Neural crest cell (in vitro differentiated cells): Measurements from ENCODE around the gene C3orf70. TPM values are rescaled to one million over a fixed set of nuclear protein-coding genes. Genes with fewer than 3 reads are reported as not detected.

Source experiments
- DNase-seq: peaks from one replicate; pipeline ENCODE4 v3.0.0; 2021; ENCODE audit warnings: low read depth, mixed read lengths, low spot score
- H3K27ac Mint-ChIP-seq: one replicate; pipeline ENCODE4 v1.8.0; 2021; ENCODE audit warnings: mild to moderate bottlenecking, mixed read lengths; ENCODE audit not compliant: unreplicated experiment
- H3K27me3 Mint-ChIP-seq: 2 replicates; pipeline ENCODE4 v1.8.0; 2021; ENCODE audit warnings: low read depth, mild to moderate bottlenecking, mixed read lengths
- H3K36me3 Mint-ChIP-seq: 2 replicates; pipeline ENCODE4 v1.8.0; 2021; ENCODE audit warnings: low read depth, mild to moderate bottlenecking, mixed read lengths
- H3K4me1 Mint-ChIP-seq: 2 replicates; pipeline ENCODE4 v1.8.0; 2021; ENCODE audit warnings: mixed read lengths
- H3K4me3 Mint-ChIP-seq: one replicate; pipeline ENCODE4 v1.8.0; 2021; ENCODE audit warnings: mild to moderate bottlenecking, mixed read lengths
- H3K9me3 Mint-ChIP-seq: 2 replicates; pipeline ENCODE4 v1.8.0; 2021; ENCODE audit warnings: mixed read lengths
- CTCF ChIP-seq: fragments of 200-600 bp; sonication (generic); conservative IDR thresholded peaks from 2 replicates; pipeline ENCODE4 v1.5.0; 2021; ENCODE audit warnings: antibody characterized with exemption, mild to moderate bottlenecking
- total RNA-seq: library from RNA; stranded (reverse); gene quantifications from 2 replicates; pipeline ENCODE4 v1.2.1, GENCODE V29; 2021

Gene C3orf70
- total RNA-seq, 1 donor from 2014 or later, result 16.1 TPM

- H3K9me3 Mint-ChIP-seq, result no peaks in the 10 kb centered on the region
- no peaks in the 10 kb centered on the region for H3K27me3 Mint-ChIP-seq
- no peak overlapping the region for H3K4me3 Mint-ChIP-seq
- no peaks in the 10 kb centered on the region for H3K36me3 Mint-ChIP-seq
- H3K27ac Mint-ChIP-seq, result peak overlapping the region; percentile 50
- no peak for TF ChIP-seq CTCF
- H3K4me1 Mint-ChIP-seq, result peaks cover 10% of the 10 kb centered on the region
- no peak for DNase-seq
Measured at GRCh38 chr3:185075547-185075946, 77.3 kb downstream of the C3orf70 start.

GRCh38 chr3:185071287-185071800 is 81.5 kb downstream of the C3orf70 start:
- Mint-ChIP-seq H3K27me3 (no peaks in the 10 kb centered on the region), H3K9me3 (no peaks in the 10 kb centered on the region), H3K27ac (no peak overlapping the region), H3K36me3 (no peaks in the 10 kb centered on the region), H3K4me1 (peaks cover 9% of the 10 kb centered on the region), H3K4me3 (no peak overlapping the region)
- TF ChIP-seq CTCF, result no peak
- no peak for DNase-seq

- peak; percentile 26 for DNase-seq
- peak; percentile 54 for TF ChIP-seq CTCF
- H3K27ac Mint-ChIP-seq, result no peak overlapping the region
- no peaks in the 10 kb centered on the region for H3K27me3 Mint-ChIP-seq
- H3K4me1 Mint-ChIP-seq, result peaks cover 9% of the 10 kb centered on the region
- no peak overlapping the region for H3K4me3 Mint-ChIP-seq
- H3K36me3 Mint-ChIP-seq, result no peaks in the 10 kb centered on the region
- H3K9me3 Mint-ChIP-seq, result no peaks in the 10 kb centered on the region
Measured at GRCh38 chr3:185070491-185071286, 82.2 kb downstream of the C3orf70 start.

GRCh38 chr3:185069037-185070030 is 83.5 kb downstream of the C3orf70 start:
- H3K4me3 Mint-ChIP-seq, result no peak overlapping the region
- H3K27me3 Mint-ChIP-seq, result no peaks in the 10 kb centered on the region
- peak overlapping the region; percentile 6 for H3K27ac Mint-ChIP-seq
- peak; percentile 40 for DNase-seq
- H3K4me1 Mint-ChIP-seq, result peaks cover 9% of the 10 kb centered on the region
- H3K36me3 Mint-ChIP-seq, result no peaks in the 10 kb centered on the region
- H3K9me3 Mint-ChIP-seq, result no peaks in the 10 kb centered on the region
- peak; percentile 32 for TF ChIP-seq CTCF

- DNase-seq, result no peak
- TF ChIP-seq CTCF, result no peak
- no peak overlapping the region for H3K4me3 Mint-ChIP-seq
- H3K9me3 Mint-ChIP-seq, result no peaks in the 10 kb centered on the region
- H3K36me3 Mint-ChIP-seq, result no peaks in the 10 kb centered on the region
- no peaks in the 10 kb centered on the region for H3K27me3 Mint-ChIP-seq
- H3K4me1 Mint-ChIP-seq, result peaks cover 9% of the 10 kb centered on the region
- no peak overlapping the region for H3K27ac Mint-ChIP-seq
Measured at GRCh38 chr3:185067173-185067572, 85.7 kb downstream of the C3orf70 start.
